Endothelial cell of umbilical vein (primary cell): Measurements from ENCODE around the gene ELMO1.

Experiments
- CTCF ChIP-seq, 2 donors: IDR thresholded peaks; 1 replicate in 1 of 2; 2 replicates in 1 of 2; pipeline ENCODE4 v1.5.1; 2011; ENCODE audit warnings: low read length in 2 of 2, mild to moderate bottlenecking in 2 of 2, moderate library complexity in 2 of 2, control low read depth in 1 of 2, inconsistent platforms in 1 of 2, low read depth in 1 of 2; ENCODE audit not compliant: insufficient read depth in 1 of 2; ENCODE audit errors: extremely low read depth in 1 of 2
- EZH2 ChIP-seq: IDR thresholded peaks from 2 replicates; pipeline ENCODE4 v1.6.1; 2012; ENCODE audit warnings: borderline replicate concordance, low read depth, mild to moderate bottlenecking, moderate library complexity, low read length, inconsistent platforms; ENCODE audit not compliant: severe bottlenecking
- MAX ChIP-seq: IDR thresholded peaks from 2 replicates; pipeline ENCODE4 v1.6.1; 2011; ENCODE audit not compliant: insufficient read depth, insufficient read length
- MYC ChIP-seq: IDR thresholded peaks from one replicate; pipeline ENCODE4 v1.6.1; 2011; ENCODE audit warnings: mild to moderate bottlenecking, low read depth, low read length
- POLR2A ChIP-seq: IDR thresholded peaks from 2 replicates; pipeline ENCODE4 v1.6.1; 2012; ENCODE audit warnings: low read depth, mild to moderate bottlenecking, control low read depth, low read length

GRCh38 chr7:36827726-36828703, 620.6 kb downstream of the ELMO1 start:
- no peak for TF ChIP-seq CTCF (IDR thresholded peaks at IDR 0.05; ENCODE audit: extremely low read depth in 1 of 2, insufficient read depth in 1 of 2, low read depth in 1 of 2, low read length in 2 of 2)
- no peak for TF ChIP-seq MAX
- no peak for TF ChIP-seq MYC
- no peak for TF ChIP-seq POLR2A
- no peak for TF ChIP-seq EZH2
